HG02759 (cell line): ENCODE measurements around the gene CHN1.
A peak's percentile ranks its signal among the peaks of the same experiment; 100 is the strongest.

ENCODE experiments used
- ATAC-seq: cut with Tn5 transposase; IDR thresholded peaks from one replicate; pipeline ENCODE4 v1.9.1; 2021; ENCODE audit warnings: mild to moderate bottlenecking, moderate library complexity; ENCODE audit not compliant: unreplicated experiment

Gene CHN1, protein sequence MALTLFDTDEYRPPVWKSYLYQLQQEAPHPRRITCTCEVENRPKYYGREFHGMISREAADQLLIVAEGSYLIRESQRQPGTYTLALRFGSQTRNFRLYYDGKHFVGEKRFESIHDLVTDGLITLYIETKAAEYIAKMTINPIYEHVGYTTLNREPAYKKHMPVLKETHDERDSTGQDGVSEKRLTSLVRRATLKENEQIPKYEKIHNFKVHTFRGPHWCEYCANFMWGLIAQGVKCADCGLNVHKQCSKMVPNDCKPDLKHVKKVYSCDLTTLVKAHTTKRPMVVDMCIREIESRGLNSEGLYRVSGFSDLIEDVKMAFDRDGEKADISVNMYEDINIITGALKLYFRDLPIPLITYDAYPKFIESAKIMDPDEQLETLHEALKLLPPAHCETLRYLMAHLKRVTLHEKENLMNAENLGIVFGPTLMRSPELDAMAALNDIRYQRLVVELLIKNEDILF

DNA sequence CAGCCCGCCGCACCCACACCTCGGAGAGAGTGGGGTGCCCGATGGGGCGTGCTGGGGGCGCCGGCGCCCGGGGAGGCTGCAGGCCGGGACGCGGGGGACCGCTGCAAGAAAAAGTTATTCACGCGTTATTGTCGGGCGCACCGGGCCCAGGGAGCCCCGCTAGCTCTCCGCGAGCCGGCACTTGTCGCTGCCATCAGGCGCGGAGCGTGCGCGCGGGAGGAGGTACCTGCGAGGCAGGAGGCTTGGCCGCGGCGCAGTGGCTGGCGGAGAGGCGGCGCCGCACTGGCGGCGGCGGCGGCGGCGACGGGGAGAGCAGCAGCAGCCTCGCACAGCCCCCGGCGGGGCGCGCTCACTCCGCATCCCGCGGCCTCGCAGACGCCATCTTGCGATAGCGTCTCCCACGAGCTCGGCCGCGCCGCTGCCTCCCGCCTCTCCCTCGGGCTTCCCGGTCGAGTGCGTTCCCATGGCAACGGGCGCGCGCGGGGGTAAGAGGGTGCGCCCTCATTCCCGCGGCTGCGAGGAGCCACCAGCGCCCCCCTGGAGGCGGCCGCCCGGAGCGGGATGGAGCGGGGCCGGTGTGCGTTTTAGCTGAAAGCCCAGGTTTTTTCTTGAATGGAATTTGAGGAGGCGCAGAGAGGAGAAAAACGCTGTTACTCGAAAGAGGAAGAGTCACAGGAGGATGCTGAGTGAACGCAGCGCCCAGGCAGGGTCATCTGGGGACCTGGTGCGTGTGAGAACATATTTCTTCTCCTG, at the start of gene CHN1:
CHN1 (minus strand) TSS at position 402 of the 753 bp plus-strand sequence. CDS start 469 bp downstream, outside the sequence.
- ATAC-seq: peak; percentile 87

DNA sequence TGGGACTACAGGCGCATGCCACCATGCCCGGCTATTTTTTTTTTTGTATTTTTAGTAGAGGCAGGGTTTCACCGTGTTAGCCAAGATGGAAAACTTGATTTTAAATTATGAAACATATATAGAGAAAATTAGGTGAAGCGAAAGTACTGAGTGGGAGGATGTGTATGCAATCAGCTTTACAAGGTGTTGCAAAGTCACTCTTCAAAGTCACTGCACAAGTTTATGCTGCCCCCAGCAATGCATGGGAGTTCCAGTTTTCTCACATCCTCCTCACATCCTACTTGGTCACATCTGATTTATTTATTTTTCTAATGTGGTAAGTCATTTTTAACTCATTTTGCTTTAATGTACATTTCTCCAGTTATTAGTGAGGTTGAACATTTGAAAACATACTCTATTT, 49.2 kb upstream of the CHN1 start:
- no peak for ATAC-seq

DNA sequence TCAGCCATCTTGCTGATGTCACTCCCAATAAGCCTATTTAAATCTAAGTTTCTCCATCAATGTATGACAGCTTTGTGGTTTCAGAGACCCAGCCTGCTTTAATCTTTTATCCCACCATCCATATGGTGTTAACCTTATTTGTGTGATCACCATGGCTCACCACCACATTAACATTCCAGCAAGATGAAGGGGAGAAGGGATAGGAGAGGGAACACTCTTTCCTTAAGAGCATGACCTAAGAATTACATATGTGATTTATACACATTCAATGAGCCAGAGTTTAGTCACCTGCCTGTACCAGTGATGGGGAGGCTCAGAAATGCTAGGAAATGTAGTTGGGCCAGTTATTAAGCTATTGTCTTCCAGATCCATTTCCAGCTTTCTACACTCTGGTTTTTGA, 44.5 kb upstream of the CHN1 start:
- ATAC-seq: no peak

DNA sequence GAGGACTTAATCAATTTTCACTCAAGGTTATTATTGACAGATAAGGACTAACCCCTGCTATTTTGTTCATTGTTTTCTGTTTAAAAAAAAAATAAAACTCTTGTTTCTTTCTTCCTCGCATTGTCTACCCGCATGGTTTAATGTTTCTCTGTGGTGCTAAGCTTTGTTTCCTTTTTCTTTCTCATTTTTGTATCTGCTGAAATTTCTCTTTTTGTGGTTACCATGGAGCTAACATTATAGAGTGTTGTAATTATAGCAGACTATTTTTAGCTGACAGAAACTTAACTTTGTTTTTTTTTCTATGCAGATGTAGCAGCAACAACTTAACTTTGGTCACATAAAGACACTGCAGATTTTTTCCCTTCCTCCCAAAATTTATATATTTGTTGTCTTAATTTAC, 43.1 kb upstream of the CHN1 start:
- ATAC-seq: no peak

DNA sequence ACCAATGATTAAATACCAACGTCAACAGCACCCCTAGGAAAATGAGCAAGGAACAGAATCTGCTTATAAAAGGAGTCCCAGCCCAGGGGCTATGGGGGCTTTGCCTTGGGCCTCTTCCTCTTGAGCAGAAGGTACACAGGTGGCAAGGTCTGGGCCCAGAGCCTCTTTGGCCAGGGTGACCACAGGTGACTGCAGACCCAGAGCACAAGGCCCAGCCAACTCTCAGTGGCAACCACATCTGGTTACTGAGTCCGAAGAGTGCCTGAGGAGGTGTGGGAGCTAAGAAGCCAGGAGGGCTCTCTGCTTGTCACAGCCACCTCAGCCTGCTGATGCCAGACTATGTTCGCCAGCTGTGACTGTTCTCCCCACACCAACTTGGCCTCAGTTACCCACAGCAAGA, 34.3 kb upstream of the CHN1 start:
- ATAC-seq: no peak

DNA sequence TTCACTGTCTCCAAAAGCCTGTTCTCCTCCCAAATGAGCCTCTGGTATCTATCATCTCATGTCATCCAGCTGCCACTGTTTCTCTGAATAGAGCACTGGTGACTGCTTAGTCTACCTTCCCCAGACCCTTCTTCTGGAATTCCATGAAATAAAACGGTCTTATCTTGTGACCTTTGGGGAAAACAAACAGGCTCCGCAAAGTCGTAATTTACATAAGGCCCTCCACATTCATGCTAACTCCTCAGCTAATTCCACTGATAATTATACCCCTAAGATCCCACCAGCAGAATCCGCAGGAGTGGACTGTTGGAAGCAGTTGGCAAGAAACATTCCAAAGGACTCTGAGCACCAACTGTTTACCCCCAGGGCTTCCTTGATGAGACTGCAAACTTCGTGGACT, 33.9 kb upstream of the CHN1 start:
- no peak for ATAC-seq

DNA sequence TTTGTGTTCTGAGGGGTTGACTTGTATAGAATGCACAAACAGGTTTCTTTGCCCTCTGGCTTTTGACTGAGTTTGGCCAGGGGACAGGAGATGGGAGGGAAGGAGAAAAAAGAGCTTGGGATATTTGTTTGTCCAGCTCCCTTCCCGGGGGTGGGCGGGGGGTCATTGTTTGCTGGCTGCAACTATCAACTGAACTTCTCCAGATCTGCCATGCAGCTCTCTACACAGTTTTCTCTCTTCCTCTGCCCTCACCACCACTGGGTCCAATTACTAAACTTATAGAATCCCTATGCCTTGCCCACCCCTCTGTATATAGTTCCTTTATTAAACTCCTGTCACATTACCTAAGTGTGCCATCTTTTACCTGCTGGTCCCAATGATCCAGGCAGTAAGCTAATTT, 32.8 kb upstream of the CHN1 start:
- ATAC-seq: no peak

DNA sequence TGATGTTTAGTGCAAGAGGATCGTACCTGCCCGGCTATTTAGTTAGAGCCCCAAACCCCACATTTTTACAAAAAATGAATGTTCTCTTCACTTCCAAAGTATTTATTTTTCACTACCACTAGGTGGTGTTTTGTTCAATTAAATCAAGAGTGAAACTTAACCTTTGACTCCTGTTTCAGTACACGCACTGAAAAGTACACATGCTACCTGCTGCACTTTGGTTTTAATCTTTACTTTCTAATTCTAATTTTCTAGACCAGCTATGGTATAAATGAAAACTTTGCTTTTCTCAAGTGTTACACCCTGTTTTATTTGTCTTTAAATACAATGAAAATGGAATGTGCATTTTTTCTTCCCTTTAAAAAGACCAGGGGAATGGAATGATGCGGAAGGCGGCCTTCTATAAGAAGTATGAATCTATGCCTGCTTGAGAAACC, 31.4 kb upstream of the CHN1 start:
- ATAC-seq: no peak

DNA sequence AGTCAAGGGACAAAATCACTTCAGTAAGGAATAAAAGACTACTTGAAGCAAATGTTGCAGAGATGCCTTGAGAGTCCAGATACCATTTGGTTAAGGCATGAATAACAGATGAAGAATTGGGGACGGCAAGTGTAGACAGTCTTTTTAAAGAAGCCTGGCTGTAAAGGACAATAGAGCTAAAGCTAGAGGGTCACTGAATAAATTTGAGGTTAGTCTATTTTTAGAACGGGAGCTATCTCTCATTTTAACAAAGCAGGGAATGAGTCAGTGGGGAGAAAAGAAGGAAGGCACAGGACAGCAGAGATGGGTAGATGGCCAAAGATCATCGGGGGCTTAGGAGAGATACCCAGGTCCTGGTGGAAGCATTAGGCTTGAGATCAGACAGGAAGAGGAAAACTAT, 30.6 kb upstream of the CHN1 start:
- ATAC-seq: no peak

DNA sequence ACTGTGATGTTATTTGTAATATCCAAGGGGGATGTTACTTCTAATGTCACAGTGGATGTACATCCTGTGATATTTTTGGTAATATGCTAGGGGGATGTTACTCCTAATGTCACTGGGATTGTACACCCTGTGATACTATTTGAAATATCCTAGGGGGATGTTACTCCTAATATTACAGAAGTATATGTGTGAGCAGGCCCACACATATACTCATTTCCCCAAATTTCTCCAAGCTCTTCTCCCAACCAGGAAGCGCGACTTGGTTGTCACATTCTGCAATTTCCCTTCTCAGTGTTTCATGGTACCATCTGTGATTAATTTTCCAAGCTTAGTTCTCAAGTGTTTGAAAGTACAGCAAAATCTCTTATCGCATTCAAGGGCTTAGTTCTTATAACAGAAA, 29.5 kb upstream of the CHN1 start:
- ATAC-seq: no peak

DNA sequence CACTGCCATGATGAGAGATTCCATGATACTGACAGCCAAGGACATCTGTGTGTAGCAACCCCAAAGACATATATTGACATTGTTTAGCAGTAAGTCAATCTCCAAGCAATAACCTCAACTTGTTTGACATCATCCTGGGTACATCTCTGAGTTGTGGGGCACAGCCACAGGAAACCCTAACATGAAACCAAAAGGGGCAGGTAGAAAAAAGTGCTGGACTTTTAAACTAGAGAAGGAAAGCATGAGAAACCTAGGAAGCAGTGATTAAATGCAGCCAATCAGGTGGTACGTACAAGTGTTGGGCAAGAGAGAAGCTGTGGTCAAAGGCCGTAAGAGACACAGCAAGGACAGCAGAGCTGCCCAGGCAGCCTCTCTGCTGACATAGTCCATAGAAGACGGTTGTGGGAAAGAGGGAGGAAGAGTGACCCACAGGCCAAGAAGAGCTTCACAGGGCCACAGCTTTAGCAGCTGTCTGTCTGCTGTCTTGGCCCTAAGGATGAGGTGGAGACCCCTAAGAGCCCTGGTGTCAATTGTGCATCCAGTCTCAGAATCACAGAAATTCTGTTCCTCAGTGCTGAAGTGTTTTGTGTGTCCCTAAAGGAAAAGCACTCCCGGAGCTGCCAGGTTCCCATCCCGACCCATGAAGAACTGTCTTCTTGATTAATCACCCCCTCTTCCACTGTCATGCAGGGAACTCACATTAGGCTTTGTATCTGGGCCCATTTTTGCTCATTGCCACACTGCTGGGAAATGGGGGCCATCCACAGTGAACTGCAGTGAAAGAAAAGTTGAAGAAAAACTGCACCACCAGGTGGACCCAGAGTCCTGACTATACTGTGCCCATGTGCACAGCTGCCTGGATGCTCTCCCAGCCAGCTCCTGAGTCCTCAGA, 25.4 kb upstream of the CHN1 start:
- peak; percentile 58 for ATAC-seq

DNA sequence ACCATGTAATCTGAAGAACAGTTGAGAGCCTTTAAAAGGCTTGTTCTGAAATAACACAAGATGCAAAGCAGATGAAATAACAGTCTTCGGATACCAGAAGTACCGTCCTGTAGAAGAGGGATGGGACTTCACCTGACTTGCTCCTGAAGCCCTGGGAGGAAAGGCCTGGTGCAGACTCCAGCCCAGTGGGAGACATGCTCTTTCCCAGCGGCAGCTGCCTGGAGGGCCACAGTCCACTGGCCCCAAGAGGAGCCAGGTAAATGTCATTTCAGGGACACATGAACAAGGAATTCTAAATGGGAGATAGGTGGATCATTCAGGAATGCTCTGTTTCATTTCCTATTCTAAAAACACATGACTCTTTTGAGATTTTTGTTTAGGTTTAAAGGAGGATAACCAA, 22.6 kb upstream of the CHN1 start:
- no peak for ATAC-seq

DNA sequence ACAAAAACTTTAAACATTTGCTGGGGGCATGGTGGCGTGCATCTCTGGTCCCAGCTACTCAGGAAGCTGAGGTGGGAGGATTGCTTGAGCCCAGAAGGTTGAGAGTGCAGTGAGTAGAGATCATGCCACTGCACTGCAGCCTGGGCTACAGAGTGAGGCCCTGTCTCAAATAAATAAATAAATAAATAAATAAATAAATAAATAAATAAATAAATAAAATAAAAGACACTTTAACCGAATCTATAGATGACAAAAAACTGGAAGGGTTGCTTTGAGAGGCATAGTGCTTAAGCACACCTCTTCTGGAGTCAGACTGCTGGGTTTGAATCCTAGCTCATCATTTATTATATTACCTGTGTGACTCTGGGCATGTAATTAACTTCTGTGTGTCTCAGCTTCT, 21.2 kb upstream of the CHN1 start:
- no peak for ATAC-seq

DNA sequence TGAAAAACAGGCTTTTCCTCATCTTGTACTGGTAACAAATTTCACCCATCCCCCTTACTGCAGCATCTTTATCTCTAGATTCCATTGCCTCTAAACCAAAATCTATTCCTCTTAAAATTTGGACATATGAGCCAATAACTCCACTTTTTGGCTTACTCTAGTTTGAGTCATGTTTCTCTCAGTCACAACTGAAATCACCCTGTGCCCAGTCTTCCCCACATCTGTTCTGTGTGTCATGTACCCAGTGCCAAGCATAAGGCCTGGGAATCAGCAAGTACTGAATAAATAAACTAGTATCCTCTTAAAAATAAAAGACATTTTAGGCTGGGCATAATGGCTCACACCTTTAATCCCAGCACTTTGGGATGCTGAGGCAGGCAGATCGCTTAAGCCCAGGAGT, 20.8 kb upstream of the CHN1 start:
- no peak for ATAC-seq

DNA sequence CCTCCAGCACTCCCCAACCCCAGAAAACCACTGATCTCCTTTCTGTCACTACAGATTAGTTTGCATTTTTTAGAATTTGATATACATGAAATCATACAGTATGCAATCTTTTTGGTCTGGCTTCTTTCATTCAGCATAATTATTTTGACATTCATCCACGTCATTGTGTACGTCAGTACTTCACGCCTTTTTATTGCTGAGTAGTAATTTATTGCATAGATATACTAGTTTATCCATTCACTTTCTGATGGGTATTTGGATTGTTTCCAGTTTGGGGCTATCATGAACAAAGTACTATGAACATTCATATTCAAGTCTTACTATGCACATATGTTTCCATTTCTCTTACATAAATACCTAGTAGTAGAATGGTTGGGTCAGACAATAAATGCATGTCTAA, 20.1 kb upstream of the CHN1 start:
- no peak for ATAC-seq

DNA sequence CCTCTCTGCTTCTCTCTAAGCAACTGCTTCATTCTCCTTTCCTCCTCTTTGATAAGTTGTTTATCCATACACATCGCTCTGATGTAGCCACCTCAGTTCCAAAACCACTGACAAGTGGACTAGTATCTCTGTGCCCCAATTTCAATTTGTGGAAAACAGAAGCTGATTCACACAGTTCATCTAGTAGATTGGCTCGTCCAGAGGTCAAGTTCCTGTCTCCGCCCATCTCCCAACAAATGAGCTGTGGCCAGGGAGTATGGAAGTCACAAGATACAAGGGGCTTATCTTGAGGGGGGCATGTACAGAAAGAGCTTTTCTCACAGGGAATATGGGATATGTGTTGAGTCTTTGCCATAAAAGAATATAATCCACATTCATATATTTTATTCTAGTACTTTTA, 17.7 kb upstream of the CHN1 start:
- ATAC-seq: no peak

DNA sequence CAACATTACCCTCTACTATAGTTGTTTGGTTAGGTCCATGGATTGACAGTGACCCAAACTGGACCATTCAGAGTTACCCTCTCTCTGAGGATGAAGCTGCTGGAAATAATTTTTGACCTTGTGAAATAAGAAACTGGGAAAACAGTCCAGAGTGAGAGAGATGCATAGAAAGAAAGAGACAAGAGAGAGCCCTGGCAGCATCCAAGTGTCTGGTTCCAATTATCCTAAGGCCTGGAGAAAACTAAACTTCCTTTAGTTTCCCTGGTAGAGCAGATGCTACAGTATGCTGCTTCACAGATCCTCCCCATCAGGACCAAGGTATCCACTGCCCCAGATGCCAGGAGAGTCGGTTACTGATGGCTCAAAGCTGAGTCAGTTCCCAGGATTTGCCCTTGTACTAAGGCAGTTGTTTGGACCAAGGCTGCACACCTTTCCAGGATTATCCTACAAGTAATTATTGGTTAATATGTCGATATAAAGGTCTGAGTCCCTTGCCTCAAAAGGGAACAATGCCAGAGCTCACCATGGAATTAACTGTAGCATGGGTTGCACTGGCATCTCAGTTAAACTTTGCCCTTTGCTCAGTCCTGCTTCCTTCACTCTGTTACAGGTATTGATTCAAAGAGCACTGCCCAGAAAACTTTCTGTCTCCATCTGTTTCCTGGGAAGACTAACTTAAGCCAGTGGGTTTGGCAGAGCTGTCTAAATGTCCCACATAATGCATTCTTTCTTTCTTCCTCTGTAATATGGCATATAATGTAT, 14.6 kb upstream of the CHN1 start:
- no peak for ATAC-seq

DNA sequence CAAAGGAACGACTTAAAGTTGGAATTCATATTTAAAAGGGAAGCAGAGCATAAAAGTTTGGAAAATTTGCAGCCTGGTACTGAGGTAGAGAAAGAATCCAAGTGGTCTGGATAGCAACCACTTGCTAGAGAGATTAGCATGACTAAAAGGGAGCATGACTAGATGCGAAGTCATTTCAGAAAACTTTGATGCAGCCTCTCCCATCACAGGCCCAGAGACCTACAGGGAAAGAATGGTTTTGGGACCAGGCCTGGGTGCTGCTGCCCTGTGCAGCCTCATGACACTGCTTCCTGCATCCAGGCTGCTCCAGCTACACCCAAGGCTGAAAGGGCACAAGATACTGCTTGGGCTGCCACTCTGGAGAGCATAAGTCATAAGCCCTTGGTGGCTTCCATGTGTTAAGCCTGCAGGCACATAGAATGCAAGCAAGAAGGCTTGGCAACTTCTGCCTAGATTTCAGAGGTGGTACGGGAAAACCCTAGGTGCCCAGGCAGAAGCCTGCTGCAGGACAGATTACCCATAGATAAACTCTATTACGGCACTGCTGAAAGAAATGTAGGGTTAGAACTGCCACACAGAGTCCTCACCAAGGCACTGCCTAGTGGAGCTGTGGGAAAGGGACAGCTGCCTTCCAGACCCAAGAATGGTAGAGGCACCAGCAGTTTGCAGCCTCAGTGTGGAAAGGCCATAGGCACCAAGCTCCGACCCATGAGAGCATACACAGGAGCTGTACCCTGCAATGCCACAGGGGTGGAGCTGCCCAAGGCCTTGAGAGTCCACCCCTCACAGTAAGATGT, 12.6 kb upstream of the CHN1 start:
- no peak for ATAC-seq

DNA sequence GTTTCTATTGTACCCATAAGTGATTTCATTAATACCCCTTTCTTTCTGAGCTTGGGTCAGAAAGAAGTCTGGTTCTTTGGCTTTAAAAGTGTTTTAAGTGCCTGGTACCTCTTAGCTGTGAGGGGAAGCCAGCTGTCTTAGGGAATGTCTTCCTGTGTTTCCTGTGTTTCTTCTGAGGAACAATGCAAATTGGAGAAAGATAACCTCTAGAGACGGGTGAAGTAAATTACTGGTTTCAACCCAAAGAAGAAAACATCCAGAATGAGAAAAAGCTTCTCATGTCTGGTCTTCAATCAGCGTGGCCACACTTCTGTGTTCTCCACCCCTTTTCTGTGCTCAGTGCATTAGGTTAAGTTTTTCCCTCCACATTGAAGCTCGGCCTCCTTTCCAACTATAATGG, 10.2 kb upstream of the CHN1 start:
- no peak for ATAC-seq

DNA sequence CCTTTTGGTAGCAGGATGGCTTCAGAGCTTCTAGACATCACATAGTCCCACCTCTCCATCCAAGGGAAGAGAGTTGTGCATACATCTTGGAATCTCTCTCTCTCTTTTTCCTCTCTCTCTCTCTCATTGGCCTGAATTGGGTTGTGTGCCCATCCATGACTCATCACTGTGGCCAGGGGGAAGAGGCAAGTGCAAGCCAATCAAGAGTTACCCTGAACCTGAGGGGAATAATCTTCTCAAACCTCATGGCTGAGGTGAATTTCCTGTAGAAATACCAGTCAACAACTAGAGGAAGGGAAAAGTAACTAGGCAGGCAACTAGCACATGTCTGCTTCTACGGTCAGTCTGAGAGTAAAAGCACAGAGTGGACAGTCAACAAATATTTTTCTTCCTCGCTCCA, 7.3 kb upstream of the CHN1 start:
- ATAC-seq: no peak
